ENCODE measurements around the gene RARS1. TPM values are rescaled to one million over a fixed set of nuclear protein-coding genes. Genes with fewer than 3 reads are reported as not detected.

The RARS1 gene
- total and polyA plus RNA-seq, 2 donors from 2014 or later: 35.5 to 62.8 TPM

- no peaks in the 10 kb centered on the region for H3K4me1 ChIP-seq (ENCODE audit: control insufficient read depth in 2 of 3, insufficient read depth in 2 of 3, low read depth in 1 of 3, low read length in 3 of 3)
- DNase-seq: no peak
- no peak for FAIRE-seq
- intact Hi-C loops (cut with DNase I): no loop called here
- H3K27ac ChIP-seq (ENCODE audit: low read depth in 2 of 2, low read length in 2 of 2): no peak overlapping the region
- H3K4me3 ChIP-seq (ENCODE audit: low read length in 3 of 3): no peak overlapping the region
- H3K27me3 ChIP-seq (ENCODE audit: control insufficient read depth, insufficient read depth, low read length): no peaks in the 10 kb centered on the region
- peaks cover 2 to 8% (median 3%) of the 10 kb centered on the region in 3 donors for H3K36me3 ChIP-seq (ENCODE audit: control insufficient read depth in 2 of 3, insufficient read depth in 3 of 3, low read length in 3 of 3)
- no peak overlapping the region for H3K9ac ChIP-seq (ENCODE audit: low read length in 3 of 3)
- H3K9me3 ChIP-seq (ENCODE audit: control insufficient read depth in 2 of 3, insufficient read depth in 1 of 3, low read length in 3 of 3): no peaks in the 10 kb centered on the region
- TF ChIP-seq CTCF (IDR thresholded peaks at IDR 0.05; ENCODE audit: borderline replicate concordance, extremely low read depth, insufficient read depth): no peak
Observed at GRCh38 chr5:168563959-168564358, 77.7 kb downstream of the RARS1 start.

GRCh38 chr5:168568738-168569137 lies 82.5 kb downstream of the RARS1 start:
- Histone ChIP-seq H3K9ac (ENCODE audit: low read length in 3 of 3) (no peak overlapping the region), H3K9me3 (ENCODE audit: control insufficient read depth in 2 of 3, insufficient read depth in 1 of 3, low read length in 3 of 3) (no peaks in the 10 kb centered on the region), H3K27me3 (ENCODE audit: control insufficient read depth, insufficient read depth, low read length) (no peaks in the 10 kb centered on the region), H3K27ac (ENCODE audit: low read depth in 2 of 2, low read length in 2 of 2) (no peak overlapping the region), H3K36me3 (ENCODE audit: control insufficient read depth in 2 of 3, insufficient read depth in 3 of 3, low read length in 3 of 3) (peaks cover 0 to 4% (median 3%) of the 10 kb centered on the region in 3 donors), H3K4me1 (ENCODE audit: control insufficient read depth in 2 of 3, insufficient read depth in 2 of 3, low read depth in 1 of 3, low read length in 3 of 3) (no peaks in the 10 kb centered on the region), H3K4me3 (ENCODE audit: low read length in 3 of 3) (no peak overlapping the region)
- no peak for DNase-seq
- TF ChIP-seq CTCF (IDR thresholded peaks at IDR 0.05; ENCODE audit: borderline replicate concordance, extremely low read depth, insufficient read depth): no peak
- no peak for FAIRE-seq
- intact Hi-C loops (cut with DNase I): no loop called here

Small RNAs within 50 kb of the gene (microRNA-seq; reads per million reads assigned to microRNA genes)
- gene MIR103A1 (not detected), gene MIR103B1 (not detected)

Other genes starting within 250 kb of the RARS1 start
- gene WWC1, start 194.8 kb upstream of the RARS1 start, total RNA-seq: 174 TPM
- gene WWC1, start 194.8 kb upstream of the RARS1 start, polyA plus RNA-seq (ENCODE audit: insufficient read depth, low read depth, low replicate concordance): 74.4 TPM
- 0.47 TPM for gene FBLL1, start 42.8 kb downstream of the RARS1 start, total RNA-seq
- not detected for gene FBLL1, start 42.8 kb downstream of the RARS1 start, polyA plus RNA-seq (ENCODE audit: insufficient read depth, low read depth, low replicate concordance)
- gene PANK3, start 92.9 kb downstream of the RARS1 start, total RNA-seq: 36.9 TPM
- gene PANK3, start 92.9 kb downstream of the RARS1 start, polyA plus RNA-seq (ENCODE audit: insufficient read depth, low read depth, low replicate concordance): 7.7 TPM